RPMI7951 (cell line): ENCODE results near the gene STAM2. TPM values are rescaled to one million over a fixed set of nuclear protein-coding genes. Genes with fewer than 3 reads are reported as not detected.
"Not testable (repeated sequence)": the region's sequence is repeated elsewhere in the genome, so short reads cannot be mapped to it uniquely, and the experiment has no call there.

ENCODE experiments used
- DNase-seq: peaks from one replicate; pipeline ENCODE4 v3.0.0-alpha.2; 2012; ENCODE audit warnings: low read depth
- total RNA-seq: library from RNA; depleted of rRNA; stranded (reverse); fragments of >200 nt; shearing (Covaris generic); gene quantifications from 2 replicates; pipeline ENCODE4 v1.2.3, GENCODE V29; 2014

The STAM2 gene
- total RNA-seq, 1 experiment from 2014 or later = 36.4 TPM

- not testable (repeated sequence) for DNase-seq
These were observed 3.3 kb downstream of the STAM2 start for GRCh38 chr2:152172201-152172785.

GRCh38 chr2:152171718-152172117, 3.8 kb downstream of the STAM2 start:
- no peak for DNase-seq

- DNase-seq = not testable (repeated sequence)
These were observed 6.4 kb downstream of the STAM2 start for GRCh38 chr2:152169158-152169557.

- not testable (repeated sequence) for DNase-seq
These were observed 8.1 kb downstream of the STAM2 start for GRCh38 chr2:152167470-152167869.

- no peak for DNase-seq
These were observed 8.5 kb downstream of the STAM2 start for GRCh38 chr2:152167065-152167464.

- no peak for DNase-seq
These were observed 8.9 kb downstream of the STAM2 start for GRCh38 chr2:152166633-152167032.

GRCh38 chr2:152165780-152166179, 9.8 kb downstream of the STAM2 start:
- DNase-seq = no peak

- DNase-seq = no peak
These were observed 10.3 kb downstream of the STAM2 start for GRCh38 chr2:152165306-152165705.

- not testable (repeated sequence) for DNase-seq
These were observed 11.9 kb downstream of the STAM2 start for GRCh38 chr2:152163669-152164068.

GRCh38 chr2:152162141-152162540, 13.4 kb downstream of the STAM2 start:
- no peak for DNase-seq

- no peak for DNase-seq
These were observed 14.0 kb downstream of the STAM2 start for GRCh38 chr2:152161598-152161997.

- DNase-seq = not testable (repeated sequence)
These were observed 15.2 kb downstream of the STAM2 start for GRCh38 chr2:152160378-152160777.

- no peak for DNase-seq
These were observed 18.3 kb downstream of the STAM2 start for GRCh38 chr2:152157253-152157652.

GRCh38 chr2:152155209-152155608, 20.4 kb downstream of the STAM2 start:
- DNase-seq = peak; percentile 9

- no peak for DNase-seq
These were observed 21.1 kb downstream of the STAM2 start for GRCh38 chr2:152154462-152154861.

- peak; percentile 2 for DNase-seq
These were observed 40.9 kb downstream of the STAM2 start for GRCh38 chr2:152134488-152135280.

- no peak for DNase-seq
These were observed 43.3 kb downstream of the STAM2 start for GRCh38 chr2:152132306-152132705.

GRCh38 chr2:152127628-152128027, 47.9 kb downstream of the STAM2 start:
- DNase-seq = no peak

- DNase-seq = peak; percentile 17
These were observed 48.9 kb downstream of the STAM2 start for GRCh38 chr2:152126664-152127063.

GRCh38 chr2:152122161-152122560, 53.4 kb downstream of the STAM2 start:
- DNase-seq = no peak

GRCh38 chr2:152120430-152120829, 55.1 kb downstream of the STAM2 start:
- no peak for DNase-seq

- no peak for DNase-seq
These were observed 59.6 kb downstream of the STAM2 start for GRCh38 chr2:152115952-152116351.

GRCh38 chr2:152114366-152114765, 61.2 kb downstream of the STAM2 start:
- no peak for DNase-seq
